ENCODE data around the gene HMG20B. TPM values are rescaled to one million over a fixed set of nuclear protein-coding genes. Genes with fewer than 3 reads are reported as not detected.
"Not testable (repeated sequence)": the region's sequence is repeated elsewhere in the genome, so short reads cannot be mapped to it uniquely, and the experiment has no call there.

HMG20B gene
- 9.4 TPM for total RNA-seq

GRCh38 chr19:3572855-3573161 is at the start of gene HMG20B:
Gene HMG20B (plus strand): TSS chr19:3572944. CDS start chr19:3573310, 366 bp downstream.
- DNase-seq: no peak

- no peak for DNase-seq
These were observed 49.2 kb upstream of the HMG20B start for GRCh38 chr19:3523361-3524077.

- DNase-seq: no peak
These were observed 48.5 kb upstream of the HMG20B start for GRCh38 chr19:3524078-3524842.

GRCh38 chr19:3524904-3525451 is 47.8 kb upstream of the HMG20B start:
- DNase-seq: no peak

- DNase-seq: no peak
These were observed 46.1 kb upstream of the HMG20B start for GRCh38 chr19:3526507-3527237.

- DNase-seq: no peak
These were observed 45.4 kb upstream of the HMG20B start for GRCh38 chr19:3527238-3527910.

- no peak for DNase-seq
These were observed 44.7 kb upstream of the HMG20B start for GRCh38 chr19:3528080-3528479.

- DNase-seq: no peak
These were observed 44.1 kb upstream of the HMG20B start for GRCh38 chr19:3528539-3529211.

GRCh38 chr19:3529299-3529698 is 43.4 kb upstream of the HMG20B start:
- DNase-seq: not testable (repeated sequence)

GRCh38 chr19:3530389-3530788 is 42.4 kb upstream of the HMG20B start:
- no peak for DNase-seq

GRCh38 chr19:3531716-3532115 is 41.0 kb upstream of the HMG20B start:
- DNase-seq: no peak

GRCh38 chr19:3532154-3532786 is 40.5 kb upstream of the HMG20B start:
- no peak for DNase-seq

- no peak for DNase-seq
These were observed 39.7 kb upstream of the HMG20B start for GRCh38 chr19:3533033-3533432.

GRCh38 chr19:3533563-3534216 is 39.1 kb upstream of the HMG20B start:
- no peak for DNase-seq

GRCh38 chr19:3534375-3535234 is 38.1 kb upstream of the HMG20B start:
- DNase-seq: no peak

- DNase-seq: no peak
These were observed 37.6 kb upstream of the HMG20B start for GRCh38 chr19:3535235-3535535.

GRCh38 chr19:3535563-3535965 is 37.2 kb upstream of the HMG20B start:
- no peak for DNase-seq

GRCh38 chr19:3535981-3536380 is 36.8 kb upstream of the HMG20B start:
- no peak for DNase-seq

- no peak for DNase-seq
These were observed 36.2 kb upstream of the HMG20B start for GRCh38 chr19:3536429-3537100.

- no peak for DNase-seq
These were observed 35.7 kb upstream of the HMG20B start for GRCh38 chr19:3537101-3537437.

All from occipital lobe (tissue), 2 donors.